A549 (cell line): ENCODE data around the gene RHBDL1. TPM values are rescaled to one million over a fixed set of nuclear protein-coding genes. Genes with fewer than 3 reads are reported as not detected.

Source experiments
- BHLHE40 ChIP-seq: IDR thresholded peaks from 2 replicates; pipeline ENCODE4 v1.6.1; 2012; ENCODE audit warnings: low read depth, low read length, inconsistent platforms
- CEBPB ChIP-seq, 2 experiments: fragments of >200 bp in 1 of 2; sonication (Bioruptor Twin) in 1 of 2; formaldehyde crosslinking in 1 of 2; IDR thresholded peaks; 2 replicates each; pipeline ENCODE4 v1.6.1; 2012 to 2016
- CHD4 ChIP-seq: fragments of 200-600 bp; sonication (generic); IDR thresholded peaks from 2 replicates; pipeline ENCODE4 v1.6.1; 2016; ENCODE audit warnings: antibody characterized with exemption, mild to moderate bottlenecking, borderline replicate concordance
- FOSB ChIP-seq: fragments of 250-450 bp; sonication (Bioruptor Pico); IDR thresholded peaks from 2 replicates; pipeline ENCODE4 v1.5.0; 2020; ENCODE audit warnings: mild to moderate bottlenecking, moderate library complexity
- FOXS1 ChIP-seq: fragments of 250-450 bp; sonication (Bioruptor Pico); IDR thresholded peaks from 2 replicates; pipeline ENCODE4 v1.5.0; 2020; ENCODE audit warnings: mild to moderate bottlenecking, moderate library complexity
- GATA3 ChIP-seq: IDR thresholded peaks from 2 replicates; pipeline ENCODE4 v1.6.1; 2012; ENCODE audit warnings: borderline replicate concordance
- HOXA7 ChIP-seq: fragments of 250-450 bp; sonication (Bioruptor Pico); IDR thresholded peaks from 2 replicates; pipeline ENCODE4 v1.5.0; 2020; ENCODE audit warnings: mild to moderate bottlenecking, moderate library complexity
- JUN ChIP-seq, 2 experiments: fragments of >200 bp; sonication (Bioruptor Twin); formaldehyde crosslinking; IDR thresholded peaks; 2 replicates in 1 of 2; 3 replicates in 1 of 2; pipeline ENCODE4 v1.6.1; 2016 to 2017
- JUNB ChIP-seq: fragments of >200 bp; sonication (Bioruptor Twin); formaldehyde crosslinking; IDR thresholded peaks from 2 replicates; pipeline ENCODE4 v1.6.1; 2016
- PHF8 ChIP-seq: fragments of 200-600 bp; sonication (generic); IDR thresholded peaks from 2 replicates; pipeline ENCODE4 v1.6.1; 2016; ENCODE audit warnings: low read depth, mild to moderate bottlenecking, antibody characterized with exemption, moderate library complexity, borderline replicate concordance
- POLR2AphosphoS2 ChIP-seq: conservative IDR thresholded peaks from 2 replicates; pipeline ENCODE4 v1.6.1; 2012; ENCODE audit warnings: low read length, improper control_type of control experiment, inconsistent platforms
- RNF2 ChIP-seq: fragments of 200-600 bp; sonication (generic); IDR thresholded peaks from 2 replicates; pipeline ENCODE4 v1.6.1; 2016; ENCODE audit warnings: low read depth, mild to moderate bottlenecking, antibody characterized with exemption, moderate library complexity, borderline replicate concordance
- SMC3 ChIP-seq: fragments of >200 bp; sonication (Bioruptor Twin); formaldehyde crosslinking; IDR thresholded peaks from 3 replicates; pipeline ENCODE4 v1.6.1; 2018; ENCODE audit warnings: inconsistent platforms
- SREBF2 ChIP-seq: fragments of 450-650 bp; IDR thresholded peaks from 2 replicates; pipeline ENCODE4 v1.6.1; 2014; ENCODE audit warnings: mild to moderate bottlenecking, moderate library complexity
- TP53 ChIP-seq: fragments of 250-450 bp; sonication (Bioruptor Pico); IDR thresholded peaks from 2 replicates; pipeline ENCODE4 v1.5.0; 2021; ENCODE audit warnings: mild to moderate bottlenecking, moderate library complexity
- USF2 ChIP-seq: fragments of 450-650 bp; IDR thresholded peaks from 2 replicates; pipeline ENCODE4 v1.6.1; 2014; ENCODE audit warnings: antibody characterized with exemption
- ZFP36 ChIP-seq: fragments of 450-650 bp; IDR thresholded peaks from 2 replicates; pipeline ENCODE4 v1.6.1; 2014; ENCODE audit warnings: borderline replicate concordance; ENCODE audit not compliant: partially characterized antibody
- ZSCAN20 ChIP-seq: fragments of 250-450 bp; sonication (Bioruptor Pico); IDR thresholded peaks from 2 replicates; pipeline ENCODE4 v1.8.0; 2022; ENCODE audit warnings: mild to moderate bottlenecking, moderate library complexity
- polyA plus RNA-seq, 4 experiments: library from polyadenylated mRNA; depleted of rRNA in 3 of 4; stranded (reverse); fragments of >200 nt; fragmentation: RNase III in 1 of 4; extraction: RNeasy Plus Mini Kit Qiagen cat#74134 plus additional on column Dnase treatment in 1 of 4; gene quantifications; 2 replicates in 3 of 4; 3 replicates in 1 of 4; pipeline ENCODE4 v1.2.3, GENCODE V29; 2011 to 2017
- TF ChIP-seq, protein P1 (sequence below): fragments of 250-450 bp; sonication (Bioruptor Pico); IDR thresholded peaks from 2 replicates; pipeline ENCODE4 v1.5.0; 2020; ENCODE audit warnings: low read depth, mild to moderate bottlenecking, moderate library complexity
- TF ChIP-seq, protein P2 (sequence below): fragments of 150-350 bp; IDR thresholded peaks from 2 replicates; pipeline ENCODE4 v1.6.1; 2014; ENCODE audit warnings: low read depth, mild to moderate bottlenecking, low read length
- TF ChIP-seq, protein P3 (sequence below): IDR thresholded peaks from 2 replicates; pipeline ENCODE4 v1.6.1; 2012
- TF ChIP-seq, protein P4 (sequence below): fragments of 200-600 bp; sonication (generic); IDR thresholded peaks from 2 replicates; pipeline ENCODE4 v1.6.1; 2016; ENCODE audit warnings: antibody characterized with exemption, mild to moderate bottlenecking, moderate library complexity

RHBDL1 gene
- polyA plus RNA-seq, 2 of the 4 experiments (the other 2 are of a cell fraction), result 0.56 to 1.4 TPM

- TF ChIP-seq, protein P1, sequence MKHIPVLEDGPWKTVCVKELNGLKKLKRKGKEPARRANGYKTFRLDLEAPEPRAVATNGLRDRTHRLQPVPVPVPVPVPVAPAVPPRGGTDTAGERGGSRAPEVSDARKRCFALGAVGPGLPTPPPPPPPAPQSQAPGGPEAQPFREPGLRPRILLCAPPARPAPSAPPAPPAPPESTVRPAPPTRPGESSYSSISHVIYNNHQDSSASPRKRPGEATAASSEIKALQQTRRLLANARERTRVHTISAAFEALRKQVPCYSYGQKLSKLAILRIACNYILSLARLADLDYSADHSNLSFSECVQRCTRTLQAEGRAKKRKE (CRISPR knock-in tag), result no peak
- TF ChIP-seq HOXA7 (CRISPR knock-in tag) (no peak; the same call in 1 of the 2 replicates), USF2 (no peak), JUN (IDR thresholded peaks at IDR 0.05) (no peak), SREBF2 (no peak), RNF2 (peak; percentile 78; the same call in 1 of the 2 replicates), ZSCAN20 (no peak), JUNB (no peak), CHD4 (no peak), BHLHE40 (peak; percentile 66), GATA3 (no peak), TP53 (no peak), CEBPB (IDR thresholded peaks at IDR 0.05) (no peak), FOSB (CRISPR knock-in tag) (no peak), PHF8 (0 out of 2 replicates have a peak, but pooled peaks have one; percentile 49), FOXS1 (CRISPR knock-in tag) (no peak), ZFP36 (no peak), POLR2AphosphoS2 (0 out of 2 replicates have a peak, but pooled peaks have one; percentile 50), SMC3 (no peak)
- TF ChIP-seq, protein P2, sequence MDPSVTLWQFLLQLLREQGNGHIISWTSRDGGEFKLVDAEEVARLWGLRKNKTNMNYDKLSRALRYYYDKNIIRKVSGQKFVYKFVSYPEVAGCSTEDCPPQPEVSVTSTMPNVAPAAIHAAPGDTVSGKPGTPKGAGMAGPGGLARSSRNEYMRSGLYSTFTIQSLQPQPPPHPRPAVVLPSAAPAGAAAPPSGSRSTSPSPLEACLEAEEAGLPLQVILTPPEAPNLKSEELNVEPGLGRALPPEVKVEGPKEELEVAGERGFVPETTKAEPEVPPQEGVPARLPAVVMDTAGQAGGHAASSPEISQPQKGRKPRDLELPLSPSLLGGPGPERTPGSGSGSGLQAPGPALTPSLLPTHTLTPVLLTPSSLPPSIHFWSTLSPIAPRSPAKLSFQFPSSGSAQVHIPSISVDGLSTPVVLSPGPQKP, result no peak
- TF ChIP-seq, protein P3, sequence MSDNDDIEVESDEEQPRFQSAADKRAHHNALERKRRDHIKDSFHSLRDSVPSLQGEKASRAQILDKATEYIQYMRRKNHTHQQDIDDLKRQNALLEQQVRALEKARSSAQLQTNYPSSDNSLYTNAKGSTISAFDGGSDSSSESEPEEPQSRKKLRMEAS, result peak; percentile 73
- TF ChIP-seq, protein P4, sequence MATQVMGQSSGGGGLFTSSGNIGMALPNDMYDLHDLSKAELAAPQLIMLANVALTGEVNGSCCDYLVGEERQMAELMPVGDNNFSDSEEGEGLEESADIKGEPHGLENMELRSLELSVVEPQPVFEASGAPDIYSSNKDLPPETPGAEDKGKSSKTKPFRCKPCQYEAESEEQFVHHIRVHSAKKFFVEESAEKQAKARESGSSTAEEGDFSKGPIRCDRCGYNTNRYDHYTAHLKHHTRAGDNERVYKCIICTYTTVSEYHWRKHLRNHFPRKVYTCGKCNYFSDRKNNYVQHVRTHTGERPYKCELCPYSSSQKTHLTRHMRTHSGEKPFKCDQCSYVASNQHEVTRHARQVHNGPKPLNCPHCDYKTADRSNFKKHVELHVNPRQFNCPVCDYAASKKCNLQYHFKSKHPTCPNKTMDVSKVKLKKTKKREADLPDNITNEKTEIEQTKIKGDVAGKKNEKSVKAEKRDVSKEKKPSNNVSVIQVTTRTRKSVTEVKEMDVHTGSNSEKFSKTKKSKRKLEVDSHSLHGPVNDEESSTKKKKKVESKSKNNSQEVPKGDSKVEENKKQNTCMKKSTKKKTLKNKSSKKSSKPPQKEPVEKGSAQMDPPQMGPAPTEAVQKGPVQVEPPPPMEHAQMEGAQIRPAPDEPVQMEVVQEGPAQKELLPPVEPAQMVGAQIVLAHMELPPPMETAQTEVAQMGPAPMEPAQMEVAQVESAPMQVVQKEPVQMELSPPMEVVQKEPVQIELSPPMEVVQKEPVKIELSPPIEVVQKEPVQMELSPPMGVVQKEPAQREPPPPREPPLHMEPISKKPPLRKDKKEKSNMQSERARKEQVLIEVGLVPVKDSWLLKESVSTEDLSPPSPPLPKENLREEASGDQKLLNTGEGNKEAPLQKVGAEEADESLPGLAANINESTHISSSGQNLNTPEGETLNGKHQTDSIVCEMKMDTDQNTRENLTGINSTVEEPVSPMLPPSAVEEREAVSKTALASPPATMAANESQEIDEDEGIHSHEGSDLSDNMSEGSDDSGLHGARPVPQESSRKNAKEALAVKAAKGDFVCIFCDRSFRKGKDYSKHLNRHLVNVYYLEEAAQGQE, result no peak
These were observed 45.0 kb downstream of the RHBDL1 start (continued) for GRCh38 chr16:720447-720989.
